ENCODE results near the gene CSF3R.

CSF3R gene

GRCh38 chr1:36420409-36420808 is 62.3 kb downstream of the CSF3R start:
- peak overlapping the region; percentile 58 for H3K4me2 ChIP-seq (ENCODE audit: low read length)

DNA sequence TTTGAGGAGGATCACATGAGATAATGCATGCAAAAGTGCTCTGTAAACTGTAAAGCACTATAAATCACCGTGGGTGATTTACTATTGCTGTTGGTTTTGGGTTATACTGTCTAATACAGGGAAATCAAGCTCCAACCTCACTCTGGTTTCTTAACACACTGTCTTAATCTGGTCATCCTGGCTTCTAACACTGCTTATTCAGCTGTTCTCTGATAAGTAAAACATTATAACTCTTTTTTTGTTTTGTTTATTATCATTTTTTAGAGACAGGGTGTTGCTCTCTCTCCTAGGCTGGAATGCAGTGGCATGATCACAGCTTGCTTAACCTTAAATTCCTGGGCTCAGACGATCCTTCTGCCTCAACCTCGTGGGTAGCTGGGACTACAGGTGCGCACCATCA is 63.1 kb downstream of the CSF3R start:
- no peaks in the 10 kb centered on the region for H3K9me2 ChIP-seq (replicated peaks; ENCODE audit: control insufficient read depth, low read length)
- H3K27me3 ChIP-seq (ENCODE audit: control insufficient read depth, low read length) = no peaks in the 10 kb centered on the region
- peaks cover 25% of the 10 kb centered on the region for H3K4me1 ChIP-seq (ENCODE audit: control insufficient read depth, low read length)
- H3K36me3 ChIP-seq (ENCODE audit: control insufficient read depth, low read length) = no peaks in the 10 kb centered on the region
- 0 out of 2 replicates have a peak, but pooled peaks cover under 1% of the 10 kb centered on the region for H3K9me3 ChIP-seq (ENCODE audit: control insufficient read depth, insufficient read depth, low read length)
- no peak overlapping the region for H3K27ac ChIP-seq (ENCODE audit: low read depth, low read length)
- no peaks in the 10 kb centered on the region for H4K20me1 ChIP-seq (ENCODE audit: control insufficient read depth, insufficient read depth, low read depth, low read length)
- TF ChIP-seq, protein P1, sequence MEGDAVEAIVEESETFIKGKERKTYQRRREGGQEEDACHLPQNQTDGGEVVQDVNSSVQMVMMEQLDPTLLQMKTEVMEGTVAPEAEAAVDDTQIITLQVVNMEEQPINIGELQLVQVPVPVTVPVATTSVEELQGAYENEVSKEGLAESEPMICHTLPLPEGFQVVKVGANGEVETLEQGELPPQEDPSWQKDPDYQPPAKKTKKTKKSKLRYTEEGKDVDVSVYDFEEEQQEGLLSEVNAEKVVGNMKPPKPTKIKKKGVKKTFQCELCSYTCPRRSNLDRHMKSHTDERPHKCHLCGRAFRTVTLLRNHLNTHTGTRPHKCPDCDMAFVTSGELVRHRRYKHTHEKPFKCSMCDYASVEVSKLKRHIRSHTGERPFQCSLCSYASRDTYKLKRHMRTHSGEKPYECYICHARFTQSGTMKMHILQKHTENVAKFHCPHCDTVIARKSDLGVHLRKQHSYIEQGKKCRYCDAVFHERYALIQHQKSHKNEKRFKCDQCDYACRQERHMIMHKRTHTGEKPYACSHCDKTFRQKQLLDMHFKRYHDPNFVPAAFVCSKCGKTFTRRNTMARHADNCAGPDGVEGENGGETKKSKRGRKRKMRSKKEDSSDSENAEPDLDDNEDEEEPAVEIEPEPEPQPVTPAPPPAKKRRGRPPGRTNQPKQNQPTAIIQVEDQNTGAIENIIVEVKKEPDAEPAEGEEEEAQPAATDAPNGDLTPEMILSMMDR (IDR thresholded peaks at IDR 0.05; ENCODE audit: low read depth, low read length, poor library complexity, severe bottlenecking) = no peak
- no peak for TF ChIP-seq EZH2phosphoT487 (IDR thresholded peaks at IDR 0.05; ENCODE audit: borderline replicate concordance, low read length)
- H3K4me2 ChIP-seq (ENCODE audit: low read length) = no peak overlapping the region
- H3K4me3 ChIP-seq (ENCODE audit: low read length) = no peak overlapping the region
- H3F3A ChIP-seq (ENCODE audit: control insufficient read depth, insufficient read depth) = no peaks in the 10 kb centered on the region
- no peaks in the 10 kb centered on the region for H3K79me2 ChIP-seq (ENCODE audit: control insufficient read depth, low read length)

More at GRCh38 chr1:36420409-36420808, 62.3 kb downstream of the CSF3R start:
- Histone ChIP-seq H3K27me3 (ENCODE audit: control insufficient read depth, low read length) (no peaks in the 10 kb centered on the region), H3K79me2 (ENCODE audit: control insufficient read depth, low read length) (no peaks in the 10 kb centered on the region), H3K27ac (ENCODE audit: low read depth, low read length) (peak overlapping the region; percentile 22; the same call in 1 of the 2 replicates), H4K20me1 (ENCODE audit: control insufficient read depth, insufficient read depth, low read depth, low read length) (no peaks in the 10 kb centered on the region), H3K4me3 (ENCODE audit: low read length) (peak overlapping the region; percentile 30), H3K9me2 (replicated peaks; ENCODE audit: control insufficient read depth, low read length) (no peaks in the 10 kb centered on the region), H3K4me1 (ENCODE audit: control insufficient read depth, low read length) (peaks cover 25% of the 10 kb centered on the region), H3K9me3 (ENCODE audit: control insufficient read depth, insufficient read depth, low read length) (no peaks in the 10 kb centered on the region), H3K36me3 (ENCODE audit: control insufficient read depth, low read length) (no peaks in the 10 kb centered on the region), H3F3A (ENCODE audit: control insufficient read depth, insufficient read depth) (no peaks in the 10 kb centered on the region)
- TF ChIP-seq, protein P1 (IDR thresholded peaks at IDR 0.05; ENCODE audit: low read depth, low read length, poor library complexity, severe bottlenecking) = no peak
- no peak for TF ChIP-seq EZH2phosphoT487 (IDR thresholded peaks at IDR 0.05; ENCODE audit: borderline replicate concordance, low read length)

GRCh38 chr1:36419140-36419539 is 63.6 kb downstream of the CSF3R start:
- Histone ChIP-seq H3K9me3 (ENCODE audit: control insufficient read depth, insufficient read depth, low read length) (peaks cover 5% of the 10 kb centered on the region; the same call in 1 of the 2 replicates), H3K9me2 (replicated peaks; ENCODE audit: control insufficient read depth, low read length) (no peaks in the 10 kb centered on the region), H3F3A (ENCODE audit: control insufficient read depth, insufficient read depth) (no peaks in the 10 kb centered on the region), H3K27me3 (ENCODE audit: control insufficient read depth, low read length) (no peaks in the 10 kb centered on the region), H3K27ac (ENCODE audit: low read depth, low read length) (no peak overlapping the region), H3K4me2 (ENCODE audit: low read length) (0 out of 2 replicates have a peak overlapping the region, but pooled peaks have one; percentile 18), H3K4me1 (ENCODE audit: control insufficient read depth, low read length) (peaks cover 28% of the 10 kb centered on the region), H3K36me3 (ENCODE audit: control insufficient read depth, low read length) (no peaks in the 10 kb centered on the region), H3K79me2 (ENCODE audit: control insufficient read depth, low read length) (no peaks in the 10 kb centered on the region), H3K4me3 (ENCODE audit: low read length) (no peak overlapping the region), H4K20me1 (ENCODE audit: control insufficient read depth, insufficient read depth, low read depth, low read length) (no peaks in the 10 kb centered on the region)
- TF ChIP-seq EZH2phosphoT487 (IDR thresholded peaks at IDR 0.05; ENCODE audit: borderline replicate concordance, low read length) = no peak
- TF ChIP-seq, protein P1 (IDR thresholded peaks at IDR 0.05; ENCODE audit: low read depth, low read length, poor library complexity, severe bottlenecking) = no peak
